LNCAP (cell line): Measurements from ENCODE around the gene KIF1C.

ENCODE experiments used
- TF ChIP-seq, protein P1 (sequence below): fragments of 450-650 bp; IDR thresholded peaks from 2 replicates; pipeline ENCODE4 v1.5.1; 2017; ENCODE audit warnings: mild to moderate bottlenecking

The KIF1C gene

GRCh38 chr17:5044630-5045029, 46.9 kb downstream of the KIF1C start:
- TF ChIP-seq, protein P1, sequence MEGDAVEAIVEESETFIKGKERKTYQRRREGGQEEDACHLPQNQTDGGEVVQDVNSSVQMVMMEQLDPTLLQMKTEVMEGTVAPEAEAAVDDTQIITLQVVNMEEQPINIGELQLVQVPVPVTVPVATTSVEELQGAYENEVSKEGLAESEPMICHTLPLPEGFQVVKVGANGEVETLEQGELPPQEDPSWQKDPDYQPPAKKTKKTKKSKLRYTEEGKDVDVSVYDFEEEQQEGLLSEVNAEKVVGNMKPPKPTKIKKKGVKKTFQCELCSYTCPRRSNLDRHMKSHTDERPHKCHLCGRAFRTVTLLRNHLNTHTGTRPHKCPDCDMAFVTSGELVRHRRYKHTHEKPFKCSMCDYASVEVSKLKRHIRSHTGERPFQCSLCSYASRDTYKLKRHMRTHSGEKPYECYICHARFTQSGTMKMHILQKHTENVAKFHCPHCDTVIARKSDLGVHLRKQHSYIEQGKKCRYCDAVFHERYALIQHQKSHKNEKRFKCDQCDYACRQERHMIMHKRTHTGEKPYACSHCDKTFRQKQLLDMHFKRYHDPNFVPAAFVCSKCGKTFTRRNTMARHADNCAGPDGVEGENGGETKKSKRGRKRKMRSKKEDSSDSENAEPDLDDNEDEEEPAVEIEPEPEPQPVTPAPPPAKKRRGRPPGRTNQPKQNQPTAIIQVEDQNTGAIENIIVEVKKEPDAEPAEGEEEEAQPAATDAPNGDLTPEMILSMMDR = no peak

DNA sequence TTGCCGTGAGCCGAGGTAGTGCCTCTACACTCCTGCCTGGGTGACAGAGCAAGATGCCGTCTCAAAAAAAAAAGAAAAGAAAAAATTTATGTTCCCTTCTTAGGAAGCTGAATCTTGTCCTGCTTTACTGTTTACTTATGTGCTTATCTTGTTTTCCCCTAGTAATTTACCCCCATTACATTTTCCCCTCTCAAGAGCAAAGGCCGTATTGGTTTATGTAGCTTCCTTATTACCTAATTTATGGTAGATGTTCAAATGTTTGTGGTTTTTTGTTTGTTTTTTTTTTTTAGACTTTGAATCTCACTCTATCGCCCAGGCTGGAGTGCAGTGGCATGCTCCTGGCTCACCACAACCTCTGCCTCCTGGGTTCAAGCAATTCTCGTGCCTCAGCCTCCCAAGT, 47.7 kb downstream of the KIF1C start:
- TF ChIP-seq, protein P1 = no peak

DNA sequence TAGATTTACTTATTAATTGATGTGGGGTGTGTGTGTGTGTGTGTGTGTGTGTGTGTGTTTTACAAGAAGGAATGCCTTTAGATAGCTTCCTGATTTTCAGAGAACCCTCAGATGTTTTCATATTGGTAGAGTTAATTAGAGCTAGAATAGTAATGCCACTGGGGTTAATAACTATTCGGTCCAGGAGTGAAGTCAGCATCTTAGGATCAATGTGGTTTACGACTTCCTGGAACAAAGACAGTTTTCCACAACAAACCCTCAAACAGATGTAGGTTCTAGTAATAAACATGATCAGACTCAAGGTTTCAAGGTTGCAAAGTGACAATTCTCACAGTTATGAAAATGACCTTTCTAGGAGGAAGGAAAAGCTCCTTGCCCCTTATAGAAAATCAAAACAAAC, 49.7 kb downstream of the KIF1C start:
- TF ChIP-seq, protein P1 = no peak

DNA sequence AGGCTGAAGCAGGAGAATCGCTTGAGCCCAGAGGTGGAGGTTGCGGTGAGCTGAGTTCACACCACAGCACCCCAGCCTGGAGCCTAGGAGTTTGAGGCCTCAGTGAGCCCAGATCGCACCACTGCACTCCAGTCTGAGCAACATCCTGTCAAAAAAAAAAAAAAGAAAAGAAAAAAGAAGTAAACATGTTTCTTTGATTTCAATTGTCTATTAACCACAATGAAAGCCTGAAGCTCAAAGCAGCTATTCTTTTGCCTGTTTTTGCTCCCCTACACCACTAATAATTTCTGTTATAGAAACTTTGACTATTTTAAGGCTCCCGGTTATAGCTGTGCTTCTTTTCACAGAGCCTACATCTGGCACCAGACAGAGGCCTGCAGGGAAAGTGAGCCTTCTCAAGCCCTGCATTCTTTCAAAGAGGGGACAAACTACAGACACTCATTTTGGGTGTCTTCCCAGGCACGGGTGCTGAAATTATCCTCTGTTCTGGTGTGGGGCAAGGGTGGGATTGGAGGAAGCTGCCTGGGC, 51.6 kb downstream of the KIF1C start:
- TF ChIP-seq, protein P1 = no peak

DNA sequence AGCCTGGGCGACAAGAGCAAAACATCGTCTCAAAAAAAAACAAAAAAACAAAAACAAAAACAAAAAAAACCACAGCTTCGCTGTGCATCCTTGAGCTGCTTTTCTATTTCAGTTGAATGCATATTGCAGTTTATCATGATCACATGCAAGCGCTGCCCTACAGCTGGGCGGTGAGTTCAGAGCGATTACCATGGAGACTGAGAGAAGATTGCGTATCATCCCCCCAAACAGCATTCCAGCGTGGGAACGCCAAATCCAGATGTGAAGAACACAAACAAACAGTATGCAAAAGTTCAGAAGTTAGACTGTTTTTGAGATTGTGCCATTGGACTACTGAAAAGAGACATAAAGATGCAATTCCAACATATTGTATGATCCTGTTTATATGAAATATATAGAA, 52.5 kb downstream of the KIF1C start:
- TF ChIP-seq, protein P1 = no peak

DNA sequence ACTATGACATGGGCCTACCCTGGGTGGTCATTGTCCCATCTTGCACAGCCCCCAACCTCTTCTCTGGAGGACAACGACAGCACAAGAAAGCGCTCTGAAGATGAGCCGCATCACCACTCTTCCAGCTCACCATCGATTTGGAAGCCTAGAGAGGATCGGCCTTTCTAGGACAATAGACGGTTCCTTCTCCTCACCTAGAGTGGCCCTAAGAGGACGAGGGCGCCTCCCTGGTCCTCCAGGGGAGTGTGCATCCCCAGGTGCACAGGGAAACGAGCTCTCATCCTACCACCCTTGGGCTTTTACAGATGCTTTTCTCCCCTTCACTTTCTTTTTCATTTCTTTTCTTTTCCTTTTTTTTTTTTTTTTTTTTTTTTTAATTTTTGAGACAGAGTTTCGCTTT, 57.8 kb downstream of the KIF1C start:
- TF ChIP-seq, protein P1 = no peak

GRCh38 chr17:5065227-5065744, 67.5 kb downstream of the KIF1C start:
- TF ChIP-seq, protein P1 = no peak

DNA sequence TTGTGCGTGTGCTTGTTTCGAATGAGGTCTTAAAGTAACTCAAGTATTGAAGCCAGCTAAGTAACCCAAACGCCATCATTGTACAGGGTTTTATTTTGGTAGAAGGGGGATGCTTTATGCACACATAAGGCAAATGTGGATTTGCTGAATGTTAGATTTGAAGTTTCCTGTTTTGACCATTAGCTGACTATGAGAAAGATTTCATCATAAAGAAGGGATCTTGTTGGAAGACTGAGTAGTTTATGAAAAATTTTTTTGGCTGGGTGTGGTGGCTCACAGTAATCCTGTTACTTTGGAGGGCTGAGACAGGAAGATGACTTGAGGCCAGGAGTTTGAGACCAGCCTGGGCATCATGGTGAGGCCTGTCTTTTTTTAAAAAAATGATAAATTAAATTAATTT, 70.5 kb downstream of the KIF1C start:
- TF ChIP-seq, protein P1 = no peak
